DND-41 (cell line): ENCODE results near the gene MACF1.
"Not testable (repeated sequence)": the region's sequence is repeated elsewhere in the genome, so short reads cannot be mapped to it uniquely, and the experiment has no call there.

ENCODE experiments used
- ATAC-seq: fragments of 200-7000 bp; cut with Tn5 transposase; 3 replicates; pipeline ENCODE4 v1.9.1; 2021; ENCODE audit warnings: low read depth; ENCODE audit not compliant: insufficient read depth
- DNase-seq: peaks from one replicate; pipeline ENCODE4 v3.0.0-alpha.2; 2020
- H2AFZ ChIP-seq: 2 replicates; pipeline ENCODE4 v1.6.0; 2012; ENCODE audit warnings: low read depth, low read length
- H3K27ac ChIP-seq: 2 replicates; pipeline ENCODE4 v1.5.1; 2012; ENCODE audit warnings: low read length, inconsistent platforms
- H3K27me3 ChIP-seq: fragments of 200-600 bp; sonication (generic); 2 replicates; pipeline ENCODE4 v1.6.0; 2012; ENCODE audit warnings: low read length, mild to moderate bottlenecking, inconsistent platforms; ENCODE audit not compliant: insufficient read depth, poor library complexity
- H3K36me3 ChIP-seq: 2 replicates; pipeline ENCODE4 v1.5.1; 2012; ENCODE audit warnings: low read length, inconsistent platforms; ENCODE audit not compliant: insufficient read depth
- H3K4me1 ChIP-seq: 2 replicates; pipeline ENCODE4 v1.5.1; 2012; ENCODE audit warnings: mild to moderate bottlenecking, low read length; ENCODE audit not compliant: insufficient read depth
- H3K4me2 ChIP-seq: 2 replicates; pipeline ENCODE4 v1.6.0; 2012; ENCODE audit warnings: mild to moderate bottlenecking, moderate library complexity, low read length, inconsistent platforms; ENCODE audit not compliant: insufficient read depth
- H3K4me3 ChIP-seq, 2 experiments: fragments of 200-600 bp in 1 of 2; shearing (Covaris generic) in 1 of 2; 2 replicates each; pipeline ENCODE4 v1.5.1; 2012 to 2016; ENCODE audit warnings: inconsistent platforms in 2 of 2, low read length in 2 of 2, mild to moderate bottlenecking in 2 of 2, low read depth in 1 of 2, moderate library complexity in 1 of 2
- H3K79me2 ChIP-seq: 2 replicates; pipeline ENCODE4 v1.6.0; 2012; ENCODE audit warnings: low read length, inconsistent platforms; ENCODE audit not compliant: insufficient read depth
- H3K9ac ChIP-seq: 2 replicates; pipeline ENCODE4 v1.6.0; 2012; ENCODE audit warnings: low read depth, mild to moderate bottlenecking, inconsistent platforms, low read length, moderate library complexity
- H3K9me3 ChIP-seq: 2 replicates; pipeline ENCODE4 v1.5.1; 2012; ENCODE audit warnings: low read length, moderate library complexity, mild to moderate bottlenecking, inconsistent platforms; ENCODE audit not compliant: insufficient read depth, severe bottlenecking
- H4K20me1 ChIP-seq: 2 replicates; pipeline ENCODE4 v1.6.0; 2012; ENCODE audit warnings: low read length; ENCODE audit not compliant: insufficient read depth
- CTCF ChIP-seq: IDR thresholded peaks from 2 replicates; pipeline ENCODE4 v1.5.1; 2012; ENCODE audit warnings: borderline replicate concordance, low read length, moderate library complexity, mild to moderate bottlenecking; ENCODE audit not compliant: poor library complexity, severe bottlenecking; ENCODE audit errors: extremely low read depth
- EZH2 ChIP-seq: IDR thresholded peaks from 3 replicates; pipeline ENCODE4 v1.6.1; 2012; ENCODE audit warnings: borderline replicate concordance, low read depth, mild to moderate bottlenecking, moderate library complexity, low read length, inconsistent platforms; ENCODE audit not compliant: severe bottlenecking

Gene MACF1

DNA sequence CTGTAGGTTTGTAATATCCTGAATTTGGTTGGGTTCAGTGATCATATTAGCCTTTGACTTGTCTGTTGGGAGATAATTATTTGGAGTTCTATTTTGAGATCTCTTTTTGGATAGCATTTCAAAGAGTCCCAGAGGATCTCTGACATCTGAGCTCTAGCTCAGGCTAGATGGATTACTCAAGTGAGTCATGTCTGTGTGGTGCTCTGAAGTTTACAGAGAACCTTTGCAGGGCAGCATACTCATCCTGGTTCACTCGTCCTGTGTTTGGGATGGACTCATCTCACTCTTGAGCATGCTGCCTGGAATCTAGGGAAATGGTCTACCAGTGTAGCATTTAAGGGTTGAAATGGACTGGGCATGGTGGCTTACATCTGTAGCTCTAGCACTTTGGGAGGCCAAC is 257.6 kb downstream of the MACF1 start:
- Histone ChIP-seq H3K9ac (no peak overlapping the region), H3K9me3 (no peaks in the 10 kb centered on the region), H4K20me1 (no peaks in the 10 kb centered on the region), H3K79me2 (no peaks in the 10 kb centered on the region), H3K4me3 (no peak overlapping the region), H2AFZ (no peak overlapping the region), H3K27me3 (no peaks in the 10 kb centered on the region), H3K36me3 (peaks cover 95% of the 10 kb centered on the region), H3K27ac (no peak overlapping the region), H3K4me2 (no peak overlapping the region), H3K4me1 (no peaks in the 10 kb centered on the region)
- TF ChIP-seq CTCF (no peak), EZH2 (no peak)
- DNase-seq = no peak
- no peak for ATAC-seq

- no peak for DNase-seq
Observed at GRCh38 chr1:39466413-39467107, 262.1 kb downstream of the MACF1 start.

DNA sequence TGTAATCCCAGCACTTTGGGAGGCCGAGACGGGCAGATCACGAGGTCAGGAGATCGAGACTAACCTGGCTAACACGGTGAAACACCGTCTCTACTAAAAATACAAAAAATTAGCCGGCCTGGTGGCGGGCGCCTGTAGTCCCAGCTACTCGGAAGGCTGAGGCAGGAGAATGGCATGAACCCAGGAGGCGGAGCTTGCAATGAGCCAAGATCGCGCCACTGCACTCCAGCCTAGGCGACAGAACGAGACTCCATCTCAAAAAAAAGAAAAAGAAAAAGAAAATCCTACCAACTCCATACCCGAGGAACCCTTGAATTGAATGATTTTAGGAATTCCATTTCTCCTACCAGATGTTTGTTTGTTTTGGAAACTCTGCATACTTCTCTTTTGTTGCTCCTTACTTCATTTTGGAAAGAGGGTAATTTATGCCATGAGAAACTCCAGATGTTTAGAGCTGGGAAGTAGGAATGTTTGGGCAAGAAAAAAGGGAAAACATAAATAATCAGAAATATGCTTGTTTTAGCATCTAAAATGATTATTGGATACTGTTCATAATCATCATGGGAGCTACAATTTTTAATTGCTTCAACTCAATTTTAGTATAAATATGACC is 262.7 kb downstream of the MACF1 start:
- not testable (repeated sequence) for H4K20me1 ChIP-seq, H2AFZ ChIP-seq, H3K4me1 ChIP-seq, H3K9me3 ChIP-seq, H3K79me2 ChIP-seq, H3K27ac ChIP-seq, DNase-seq, H3K4me2 ChIP-seq, ATAC-seq, H3K27me3 ChIP-seq, H3K9ac ChIP-seq, H3K4me3 ChIP-seq
- H3K36me3 ChIP-seq = peaks cover 95% of the 10 kb centered on the region

More at GRCh38 chr1:39466413-39467107, 262.1 kb downstream of the MACF1 start:
- no peak overlapping the region for H2AFZ ChIP-seq
- ATAC-seq = no peak
- H3K79me2 ChIP-seq = no peaks in the 10 kb centered on the region
- H3K4me1 ChIP-seq = no peaks in the 10 kb centered on the region
- no peak for TF ChIP-seq EZH2
- no peak for TF ChIP-seq CTCF
- no peak overlapping the region for H3K4me3 ChIP-seq
- no peaks in the 10 kb centered on the region for H3K27me3 ChIP-seq
- H3K27ac ChIP-seq = no peak overlapping the region
- no peak overlapping the region for H3K9ac ChIP-seq
- no peaks in the 10 kb centered on the region for H4K20me1 ChIP-seq
- no peak overlapping the region for H3K4me2 ChIP-seq
- H3K36me3 ChIP-seq = peaks cover 97% of the 10 kb centered on the region
- no peaks in the 10 kb centered on the region for H3K9me3 ChIP-seq

DNA sequence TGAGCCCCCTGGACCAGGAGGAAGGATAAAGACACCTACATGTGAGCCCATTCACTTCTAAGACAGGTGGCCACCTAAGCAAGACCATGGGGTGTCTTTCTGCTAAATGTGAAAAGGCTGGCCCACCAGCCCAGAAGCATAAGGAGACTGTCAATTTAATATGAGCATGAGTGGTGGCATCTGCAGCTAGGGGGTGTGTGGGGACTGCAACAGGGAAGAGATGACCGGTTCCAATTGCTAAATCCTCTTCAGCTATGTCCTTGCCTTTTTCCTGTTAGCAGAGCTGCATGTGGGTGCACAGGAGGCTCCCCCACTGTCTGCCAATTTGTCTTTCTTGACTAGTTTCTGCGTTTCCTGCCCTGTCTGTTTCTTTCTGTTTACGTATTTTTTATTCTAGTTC is 264.7 kb downstream of the MACF1 start:
- Histone ChIP-seq H3K4me3 (no peak overlapping the region), H3K4me2 (no peak overlapping the region), H3K27ac (no peak overlapping the region), H3K4me1 (no peaks in the 10 kb centered on the region), H3K27me3 (no peaks in the 10 kb centered on the region), H4K20me1 (no peaks in the 10 kb centered on the region), H2AFZ (no peak overlapping the region), H3K9me3 (no peaks in the 10 kb centered on the region), H3K79me2 (no peaks in the 10 kb centered on the region), H3K36me3 (peaks cover 90% of the 10 kb centered on the region), H3K9ac (no peak overlapping the region)
- ATAC-seq = no peak
- TF ChIP-seq EZH2 (no peak), CTCF (no peak)
- no peak for DNase-seq
